Hair follicular keratinocyte (primary cell): ENCODE measurements around the gene CLEC14A. TPM values are rescaled to one million over a fixed set of nuclear protein-coding genes. Genes with fewer than 3 reads are reported as not detected.

ENCODE experiments used
- total RNA-seq: library from RNA; depleted of rRNA; stranded (reverse); fragments of >200 nt; gene quantifications from 2 replicates; pipeline ENCODE4 v1.2.3, GENCODE V29; 2015

CLEC14A gene
- not detected in 2 replicates for total RNA-seq

DNA sequence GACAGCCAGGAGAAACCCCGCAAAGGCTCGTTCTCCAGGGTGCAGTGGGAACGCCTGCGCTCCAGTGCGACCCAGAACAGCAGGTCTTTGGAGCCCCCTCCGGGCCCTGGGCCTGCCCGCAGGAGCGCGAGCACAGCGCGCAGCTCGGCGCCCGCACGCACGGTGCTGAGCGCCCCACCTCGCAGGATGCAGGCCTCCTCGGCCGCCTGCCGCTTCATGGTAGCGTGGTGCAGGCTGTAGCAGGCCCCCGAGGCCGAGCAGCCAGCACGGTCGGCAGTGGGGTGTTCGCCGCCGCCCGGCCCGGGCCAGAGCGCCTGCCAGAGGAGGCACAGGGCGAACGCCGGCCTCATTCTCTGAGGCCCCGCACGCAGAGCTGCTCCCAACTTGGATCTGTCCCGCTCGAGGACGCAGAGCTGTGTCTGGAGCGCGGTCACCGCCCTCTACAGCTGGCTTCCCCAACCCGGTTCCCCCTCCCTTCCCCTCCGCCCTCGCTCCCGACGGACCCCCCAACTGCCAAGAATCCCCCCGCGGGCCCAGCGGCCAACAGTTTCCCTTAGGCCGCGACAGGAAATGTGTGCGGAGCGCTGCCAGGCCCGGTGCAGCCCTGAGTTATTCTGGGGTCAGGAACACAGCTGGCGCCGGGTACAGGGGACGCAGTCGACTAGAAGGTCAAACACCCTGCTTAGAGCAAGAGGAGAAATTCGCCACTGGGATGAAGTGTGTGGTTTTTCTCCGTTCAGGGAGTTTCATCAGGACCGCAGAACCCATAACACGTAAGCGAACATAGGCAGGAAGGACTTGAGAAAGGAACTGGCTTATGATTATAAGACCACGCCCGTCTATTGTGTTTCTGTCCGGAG lies at the start of gene CLEC14A:
Gene CLEC14A (minus strand): TSS at position 421 of the 860 bp plus-strand sequence. CDS start 71 bp downstream, at position 350.

DNA sequence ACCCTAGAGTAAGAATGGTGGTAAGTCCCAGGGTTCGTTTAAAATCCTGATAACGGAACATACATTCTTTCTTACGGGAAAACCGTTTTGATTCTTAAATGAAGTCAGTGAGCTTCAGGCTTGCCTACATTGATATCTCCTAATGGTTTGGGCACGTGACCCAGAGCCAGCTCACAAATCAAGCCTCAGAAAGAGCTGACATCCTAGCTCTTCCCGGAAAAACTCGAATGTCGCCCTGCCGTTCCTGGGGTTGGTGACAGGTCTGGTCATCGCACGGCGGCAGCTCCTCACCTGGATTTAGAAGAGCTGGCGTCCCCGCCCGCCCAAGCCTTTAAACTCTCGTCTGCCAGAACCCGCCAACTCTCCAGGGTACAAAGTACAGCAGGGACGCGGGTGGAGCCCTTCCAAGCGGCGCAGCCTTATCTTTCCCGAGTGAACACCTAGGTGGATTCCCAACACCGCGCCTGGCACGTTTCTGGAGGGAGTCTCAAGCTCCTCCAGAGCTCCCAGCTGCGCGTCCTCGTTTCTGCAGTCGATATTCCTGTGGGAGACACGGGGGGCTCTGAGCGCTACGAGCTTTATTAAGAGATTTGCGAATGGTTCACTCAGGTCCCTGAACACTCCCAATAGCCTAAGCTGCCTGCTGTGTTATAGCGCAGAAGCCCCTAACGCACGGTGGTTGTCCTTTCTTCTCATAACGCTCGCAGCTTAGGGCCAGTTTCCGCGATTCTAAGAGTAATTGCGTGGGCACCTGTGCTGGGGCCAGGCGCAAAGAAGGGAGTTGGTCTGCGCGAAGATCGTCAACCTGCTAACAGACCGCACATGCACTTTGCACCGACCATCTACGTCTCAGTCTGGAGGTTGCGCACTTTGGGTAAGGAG lies 47.9 kb downstream of the CLEC14A start, which contains the start of gene SSTR1:
Gene SSTR1 (plus strand): TSS at position 169 of the 882 bp plus-strand sequence. CDS start 1,486 bp downstream, outside the sequence.

Other genes starting within 250 kb of the CLEC14A start
- not detected in 2 replicates for gene SSTR1, start 48.2 kb downstream of the CLEC14A start, total RNA-seq